HEK293T (cell line): ENCODE data around the gene RIMBP2.

ENCODE experiments used
- CTCF ChIA-PET: fragments of 350-600 bp; formaldehyde crosslinking; extraction: SDS; loops from one replicate; lab custom pipeline; 2021; ENCODE audit warnings: antibody characterized with exemption, inconsistent platforms; lab: Yijun Ruan, JAX
- POLR2A ChIA-PET: fragments of 350-600 bp; formaldehyde crosslinking; extraction: SDS; loops from one replicate; lab custom pipeline; 2020; ENCODE audit warnings: antibody characterized with exemption, inconsistent platforms; lab: Yijun Ruan, JAX
- DNase-seq: peaks from one replicate; pipeline ENCODE4 v3.0.0; 2012; ENCODE audit warnings: mixed read lengths; ENCODE audit errors: extremely low spot score
- ARNT ChIP-seq: fragments of 450-650 bp; IDR thresholded peaks from 2 replicates; pipeline ENCODE4 v1.6.1; 2017; ENCODE audit warnings: mild to moderate bottlenecking
- BHLHE40 ChIP-seq: fragments of 450-650 bp; IDR thresholded peaks from 2 replicates; pipeline ENCODE4 v1.6.1; 2016; ENCODE audit warnings: mild to moderate bottlenecking, moderate library complexity, borderline replicate concordance
- CTBP1 ChIP-seq: fragments of 450-650 bp; IDR thresholded peaks from 2 replicates; pipeline ENCODE4 v1.6.1; 2016; ENCODE audit warnings: borderline replicate concordance
- ELF4 ChIP-seq: fragments of 450-650 bp; IDR thresholded peaks from 2 replicates; pipeline ENCODE4 v1.6.1; 2017; ENCODE audit warnings: antibody characterized with exemption
- FOXA1 ChIP-seq: fragments of 450-650 bp; IDR thresholded peaks from 2 replicates; pipeline ENCODE4 v1.6.1; 2016; ENCODE audit warnings: mild to moderate bottlenecking
- FOXK2 ChIP-seq: fragments of 450-650 bp; IDR thresholded peaks from 2 replicates; pipeline ENCODE4 v1.6.1; 2016; ENCODE audit warnings: mild to moderate bottlenecking
- FOXM1 ChIP-seq: fragments of 450-650 bp; IDR thresholded peaks from 2 replicates; pipeline ENCODE4 v1.6.1; 2017; ENCODE audit warnings: mild to moderate bottlenecking, borderline replicate concordance
- HDGF ChIP-seq: fragments of 450-650 bp; IDR thresholded peaks from 2 replicates; pipeline ENCODE4 v1.6.1; 2017; ENCODE audit warnings: antibody characterized with exemption, borderline replicate concordance
- L3MBTL2 ChIP-seq: fragments of 450-650 bp; conservative IDR thresholded peaks from 2 replicates; pipeline ENCODE4 v1.6.1; 2016; ENCODE audit warnings: mild to moderate bottlenecking
- LEF1 ChIP-seq: fragments of 450-650 bp; IDR thresholded peaks from 2 replicates; pipeline ENCODE4 v1.6.1; 2017; ENCODE audit warnings: mild to moderate bottlenecking, borderline replicate concordance
- NFRKB ChIP-seq: fragments of 450-650 bp; IDR thresholded peaks from 2 replicates; pipeline ENCODE4 v1.6.1; 2016; ENCODE audit warnings: mild to moderate bottlenecking, moderate library complexity
- PKNOX1 ChIP-seq: fragments of 450-650 bp; IDR thresholded peaks from 2 replicates; pipeline ENCODE4 v1.6.1; 2016
- SP1 ChIP-seq: fragments of 450-650 bp; IDR thresholded peaks from 2 replicates; pipeline ENCODE4 v1.6.1; 2017
- SUZ12 ChIP-seq: fragments of 450-650 bp; IDR thresholded peaks from 2 replicates; pipeline ENCODE4 v1.6.1; 2016; ENCODE audit warnings: mild to moderate bottlenecking
- TARDBP ChIP-seq: fragments of 450-650 bp; IDR thresholded peaks from 2 replicates; pipeline ENCODE4 v1.6.1; 2016
- ZNF384 ChIP-seq: fragments of 450-650 bp; IDR thresholded peaks from 2 replicates; pipeline ENCODE4 v1.6.1; 2016

Gene RIMBP2

GRCh38 chr12:130639476-130640424, 76.3 kb downstream of the RIMBP2 start:
- no peak for DNase-seq
- ChIA-PET CTCF (no interaction called here), POLR2A (no interaction called here)
- TF ChIP-seq HDGF (no peak), ARNT (no peak), ZNF384 (no peak), CTBP1 (no peak), SP1 (no peak), LEF1 (no peak), FOXM1 (no peak), L3MBTL2 (no peak), TARDBP (no peak), ELF4 (no peak), FOXA1 (no peak), SUZ12 (no peak), BHLHE40 (no peak), NFRKB (no peak), FOXK2 (no peak), PKNOX1 (no peak)

DNA sequence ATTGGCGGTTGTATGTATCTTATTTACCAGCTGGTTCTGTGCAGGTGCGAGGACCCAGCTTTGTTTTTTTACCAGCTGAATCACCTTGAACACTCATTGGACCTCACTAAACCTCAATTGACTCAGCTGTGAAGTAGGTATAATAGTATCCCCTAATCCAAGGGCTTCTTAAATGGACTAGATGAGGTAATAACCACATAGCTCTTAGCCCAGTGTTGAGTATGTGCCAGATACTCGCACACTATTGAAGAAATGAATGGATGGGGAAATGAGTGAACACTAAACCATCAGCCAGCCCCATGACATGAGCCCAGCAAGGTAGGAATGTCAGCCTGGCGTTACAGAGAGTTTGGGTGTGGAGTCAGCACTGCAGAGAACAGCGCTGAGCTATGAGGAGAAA, 79.7 kb downstream of the RIMBP2 start:
- ChIA-PET POLR2A (no interaction called here), CTCF (no interaction called here)
- no peak for TF ChIP-seq SP1
- no peak for TF ChIP-seq ELF4
- no peak for DNase-seq

DNA sequence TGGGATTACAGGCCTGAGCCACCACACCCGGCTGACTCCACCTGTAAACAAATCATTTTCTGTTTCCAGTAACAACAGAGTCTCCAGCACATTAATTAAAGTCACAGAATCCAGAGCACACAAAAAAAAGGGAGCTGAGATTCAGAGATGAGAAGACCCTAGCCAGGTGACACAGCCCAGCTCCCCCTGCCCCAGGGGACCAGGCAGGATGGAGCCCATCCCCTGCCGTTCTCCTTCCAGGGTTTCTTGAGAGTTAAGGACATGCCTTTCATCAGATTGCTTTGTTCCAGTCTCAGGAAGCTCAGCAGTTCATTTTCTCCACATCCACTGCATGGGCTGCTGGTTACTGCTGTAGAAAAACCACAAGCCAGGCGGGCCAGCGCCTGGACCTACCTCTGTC, 81.2 kb downstream of the RIMBP2 start:
- TF ChIP-seq SUZ12 (no peak), ARNT (no peak), ZNF384 (no peak), L3MBTL2 (no peak), FOXA1 (no peak), ELF4 (no peak), LEF1 (no peak), TARDBP (no peak), PKNOX1 (no peak), FOXM1 (no peak), SP1 (no peak), HDGF (no peak), BHLHE40 (no peak)
- no peak for DNase-seq
- ChIA-PET CTCF (no interaction called here), POLR2A (no interaction called here)

DNA sequence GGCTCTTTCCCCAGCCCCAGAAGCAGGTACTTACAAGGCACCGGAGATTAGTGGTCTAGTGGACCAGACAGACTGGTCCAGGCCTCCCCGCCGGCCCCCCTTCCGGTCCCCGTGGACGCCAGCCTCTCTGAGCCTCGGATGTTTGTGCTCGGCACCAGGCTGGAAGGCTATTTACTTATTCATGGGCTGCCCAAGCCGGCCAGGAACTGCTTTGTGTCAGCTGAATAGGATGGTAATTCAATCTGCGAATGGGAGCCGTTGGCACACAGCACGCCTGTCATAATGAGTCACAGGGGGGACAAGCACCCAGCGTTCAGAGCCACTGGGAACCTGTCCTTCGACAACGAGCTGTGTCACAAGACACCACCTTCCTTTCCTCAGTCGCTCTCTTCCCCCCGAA, 82.3 kb downstream of the RIMBP2 start:
- TF ChIP-seq TARDBP = no peak
- no peak for TF ChIP-seq LEF1
- TF ChIP-seq FOXK2 = no peak
- TF ChIP-seq SUZ12 = no peak
- TF ChIP-seq CTBP1 = no peak
- TF ChIP-seq HDGF = no peak
- TF ChIP-seq SP1 = no peak
- TF ChIP-seq ELF4 = no peak
- TF ChIP-seq NFRKB = no peak
- no peak for TF ChIP-seq PKNOX1
- DNase-seq = no peak
- POLR2A ChIA-PET = no interaction called here
- CTCF ChIA-PET = no interaction called here

- CTCF ChIA-PET = no interaction called here
- TF ChIP-seq L3MBTL2 = no peak
- no peak for TF ChIP-seq FOXM1
- no peak for TF ChIP-seq ZNF384
- TF ChIP-seq SP1 = no peak
- no peak for TF ChIP-seq HDGF
- TF ChIP-seq SUZ12 = no peak
- TF ChIP-seq NFRKB = no peak
- TF ChIP-seq ARNT = no peak
- no peak for TF ChIP-seq BHLHE40
- no peak for TF ChIP-seq PKNOX1
- no peak for TF ChIP-seq CTBP1
- no peak for TF ChIP-seq FOXK2
- DNase-seq = no peak
- POLR2A ChIA-PET = no interaction called here
Observed at GRCh38 chr12:130632642-130633041, 83.5 kb downstream of the RIMBP2 start.
